RCC 7860 (cell line): ENCODE data around the gene SYVN1.
A peak's percentile ranks its signal among the peaks of the same experiment; 100 is the strongest.
"Not testable (repeated sequence)": the region's sequence is repeated elsewhere in the genome, so short reads cannot be mapped to it uniquely, and the experiment has no call there.

Experiments
- DNase-seq: peaks from one replicate; pipeline ENCODE4 v3.0.0-alpha.2; 2015; ENCODE audit warnings: low spot score
- FAIRE-seq: peaks from 2 replicates; lab custom pipeline; 2012; peaks lifted over from hg19 to GRCh38; lab: Jason Lieb, UNC

The SYVN1 gene

GRCh38 chr11:65134240-65134951 lies at the start of gene SYVN1:
SYVN1 (minus strand) TSS chr11:65134519; CDS start chr11:65133601, 918 bp downstream.
- DNase-seq (peak; percentile 55), FAIRE-seq (no peak)

DNA sequence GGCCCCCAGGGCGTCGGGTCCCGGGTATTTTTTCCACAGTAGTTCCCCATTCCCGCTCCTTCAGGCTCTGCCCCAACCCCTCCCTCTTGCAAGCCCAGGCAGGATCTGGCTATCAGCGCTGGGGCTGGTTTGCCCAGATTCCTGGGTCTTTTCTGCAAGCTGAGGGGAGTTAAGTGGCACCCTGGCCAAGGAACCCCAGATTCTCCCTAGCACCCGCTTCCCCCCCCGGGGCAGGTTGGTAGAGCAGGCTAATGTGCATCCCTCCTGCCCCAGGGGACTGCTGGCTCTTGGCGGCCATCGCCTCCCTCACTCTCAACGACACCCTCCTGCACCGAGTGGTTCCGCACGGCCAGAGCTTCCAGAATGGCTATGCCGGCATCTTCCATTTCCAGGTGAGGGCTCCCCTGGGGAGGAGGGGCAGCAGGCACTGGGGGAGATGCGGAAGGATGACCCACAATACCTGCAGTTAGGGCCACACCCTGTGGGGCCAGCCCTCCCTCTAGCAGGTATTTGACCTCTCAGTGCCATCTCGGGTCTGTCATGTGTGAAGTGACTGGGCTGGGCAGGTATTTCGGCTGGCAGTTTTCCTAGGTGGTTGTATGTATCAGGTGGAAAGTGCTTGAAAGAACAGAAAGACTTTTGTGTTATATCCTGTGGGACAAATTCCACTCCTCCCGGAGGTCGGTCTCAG lies 49.0 kb upstream of the SYVN1 start:
- DNase-seq (no peak), FAIRE-seq (no peak)

DNA sequence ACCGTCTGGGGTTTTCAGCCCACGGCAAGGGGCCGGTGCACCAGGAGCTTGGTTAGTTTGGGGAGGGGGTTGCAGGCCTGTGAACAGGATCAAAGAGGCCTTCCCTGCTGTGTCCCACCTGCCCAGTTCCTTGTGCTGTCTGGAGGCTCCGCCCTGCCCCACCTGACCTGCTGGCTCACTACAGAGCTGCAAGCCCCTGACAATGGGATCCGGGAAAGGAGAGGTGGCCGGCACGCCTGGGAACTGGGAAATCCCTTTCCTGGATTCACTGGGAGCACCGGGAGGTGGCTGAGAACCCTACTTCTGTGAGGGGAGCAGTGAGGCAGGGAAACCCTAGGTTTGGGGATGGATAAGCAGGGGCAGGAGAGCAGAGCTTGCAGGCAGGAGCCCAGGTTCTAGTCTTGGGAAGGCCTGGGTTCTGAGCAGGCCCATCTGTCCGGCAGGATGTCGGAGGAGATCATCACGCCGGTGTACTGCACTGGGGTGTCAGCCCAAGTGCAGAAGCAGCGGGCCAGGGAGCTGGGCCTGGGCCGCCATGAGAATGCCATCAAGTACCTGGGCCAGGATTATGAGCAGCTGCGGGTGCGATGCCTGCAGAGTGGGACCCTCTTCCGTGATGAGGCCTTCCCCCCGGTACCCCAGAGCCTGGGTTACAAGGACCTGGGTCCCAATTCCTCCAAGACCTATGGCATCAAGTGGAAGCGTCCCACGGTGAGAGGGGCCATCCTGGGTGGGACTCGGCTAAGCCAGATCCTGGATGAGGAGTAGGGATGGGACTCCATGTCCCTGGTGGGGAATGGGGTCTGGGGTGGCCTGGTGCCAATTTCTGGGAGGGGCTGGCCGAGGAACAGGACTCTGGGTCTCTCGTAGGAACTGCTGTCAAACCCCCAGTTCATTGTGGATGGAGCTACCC lies 48.2 kb upstream of the SYVN1 start:
- no peak for FAIRE-seq
- DNase-seq, result no peak

GRCh38 chr11:65181569-65182257 lies 47.4 kb upstream of the SYVN1 start, which contains the start of gene CAPN1:
CAPN1 (plus strand) TSS chr11:65181928; CDS start chr11:65182702, 774 bp downstream.
- no peak for FAIRE-seq
- DNase-seq, result peak; percentile 91

GRCh38 chr11:65180877-65181568 lies 46.7 kb upstream of the SYVN1 start:
- no peak for FAIRE-seq
- peak; percentile 28 for DNase-seq

- FAIRE-seq, DNase-seq: not testable (repeated sequence)
Observed at GRCh38 chr11:65174571-65175010, 40.3 kb upstream of the SYVN1 start.

DNA sequence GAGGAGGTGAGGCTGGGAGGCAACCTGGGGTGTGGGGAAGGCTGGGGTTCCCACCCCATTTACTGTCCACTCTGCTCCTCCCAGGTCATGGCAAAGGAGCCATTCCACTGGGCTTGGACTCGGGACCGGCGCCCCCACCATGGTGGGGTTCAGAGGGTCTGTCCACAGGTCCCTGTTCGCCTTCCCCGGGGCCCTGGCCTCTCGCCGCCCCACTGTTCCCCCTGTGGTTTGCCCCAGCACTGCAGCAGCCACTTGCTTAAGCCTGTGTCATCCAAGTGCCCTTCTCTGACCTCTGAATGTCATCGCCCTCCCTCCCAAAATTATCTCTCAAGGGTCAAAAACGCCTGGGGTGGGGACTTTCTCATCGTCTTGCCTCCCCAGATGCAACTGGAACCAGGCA lies 38.3 kb upstream of the SYVN1 start:
- DNase-seq (no peak), FAIRE-seq (no peak)

- DNase-seq (no peak), FAIRE-seq (no peak)
Observed at GRCh38 chr11:65170058-65170534, 35.8 kb upstream of the SYVN1 start, which contains the start of gene SPDYC. SPDYC (plus strand) TSS chr11:65170233; CDS start chr11:65171358, 1,125 bp downstream.

GRCh38 chr11:65169164-65169641 lies 34.9 kb upstream of the SYVN1 start:
- DNase-seq, result no peak
- FAIRE-seq, result no peak

DNA sequence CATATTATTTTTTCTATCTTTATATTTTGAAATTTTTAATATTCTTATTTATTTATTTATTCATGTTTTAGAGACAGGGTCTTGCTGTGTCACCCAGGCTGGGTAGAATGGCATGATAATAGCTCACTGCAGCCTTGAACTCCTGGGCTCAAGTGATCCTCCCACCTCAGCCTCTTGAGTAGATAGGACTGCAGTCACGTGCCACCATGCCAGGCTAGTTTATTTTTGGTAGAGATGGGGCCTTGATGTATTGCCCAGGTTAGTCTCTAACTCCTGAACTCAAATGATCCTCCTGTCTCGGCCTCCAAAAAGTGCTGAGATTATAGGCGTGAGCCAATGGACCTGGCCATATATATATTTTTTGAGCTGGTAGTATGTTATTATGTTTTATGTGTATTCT lies 33.3 kb upstream of the SYVN1 start:
- FAIRE-seq (no peak), DNase-seq (no peak)

DNA sequence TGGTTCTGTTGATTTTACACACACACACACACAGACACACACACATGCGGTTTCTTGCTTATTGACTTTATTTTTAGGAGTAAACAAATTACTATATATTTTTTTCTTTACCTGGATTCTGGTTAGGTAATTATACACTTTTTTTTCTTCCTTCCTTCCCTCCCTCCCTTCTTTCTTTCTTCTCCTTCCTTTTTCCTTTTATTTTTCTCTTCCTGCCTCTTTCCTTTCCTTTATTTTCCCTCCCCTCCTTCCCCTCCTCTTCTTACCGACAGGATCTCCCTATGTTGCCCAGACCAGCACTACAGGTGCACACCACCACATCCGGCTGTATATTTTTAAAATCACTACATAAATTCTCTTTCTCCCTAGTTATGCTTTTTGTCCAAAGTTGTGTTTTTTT lies 32.6 kb upstream of the SYVN1 start:
- DNase-seq, result no peak
- FAIRE-seq, result no peak

- DNase-seq (no peak), FAIRE-seq (no peak)
Observed at GRCh38 chr11:65165410-65166317, 31.3 kb upstream of the SYVN1 start.

- no peak for DNase-seq
- FAIRE-seq, result no peak
Observed at GRCh38 chr11:65163684-65164083, 29.4 kb upstream of the SYVN1 start.

GRCh38 chr11:65160643-65161042 lies 26.3 kb upstream of the SYVN1 start:
- no peak for DNase-seq
- no peak for FAIRE-seq

DNA sequence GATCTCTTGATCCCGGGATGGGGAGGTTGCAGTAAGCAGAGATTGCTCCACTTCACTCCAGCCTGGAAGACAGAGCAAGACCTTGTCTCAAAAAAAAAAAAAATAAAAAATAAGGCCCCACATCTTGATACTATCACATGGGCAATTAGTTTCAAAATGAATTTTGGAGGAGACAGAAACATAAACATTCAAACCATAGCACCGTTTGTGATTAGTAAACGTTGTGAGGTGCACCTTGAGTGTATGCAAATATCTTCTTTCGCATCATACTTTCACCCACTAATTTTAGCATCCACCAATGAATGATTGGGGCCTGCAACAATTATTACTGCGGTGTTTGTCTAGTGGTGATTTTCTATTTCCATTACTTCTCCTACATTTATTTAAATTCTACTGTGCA lies 24.7 kb upstream of the SYVN1 start:
- DNase-seq (no peak), FAIRE-seq (no peak)

DNA sequence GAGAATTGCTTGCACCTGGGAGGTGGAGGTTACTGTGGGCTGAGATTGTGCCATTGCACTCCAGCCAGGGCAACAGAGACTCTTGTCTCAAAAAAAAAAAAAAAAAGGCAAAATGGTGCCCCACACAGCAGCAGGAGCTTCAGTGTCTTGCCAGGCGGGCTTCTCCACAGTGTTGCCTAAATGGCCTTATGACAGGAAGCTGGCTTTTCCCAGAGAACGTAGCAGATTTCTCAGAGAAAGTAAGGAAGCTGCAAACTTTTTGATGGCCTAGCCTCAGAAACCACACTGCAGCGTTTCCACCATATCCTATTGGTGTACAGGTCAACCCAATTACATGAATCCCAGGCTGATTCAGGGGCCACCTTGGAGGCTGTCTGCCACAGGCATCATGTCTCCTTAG lies 23.0 kb upstream of the SYVN1 start:
- FAIRE-seq, result no peak
- no peak for DNase-seq

DNA sequence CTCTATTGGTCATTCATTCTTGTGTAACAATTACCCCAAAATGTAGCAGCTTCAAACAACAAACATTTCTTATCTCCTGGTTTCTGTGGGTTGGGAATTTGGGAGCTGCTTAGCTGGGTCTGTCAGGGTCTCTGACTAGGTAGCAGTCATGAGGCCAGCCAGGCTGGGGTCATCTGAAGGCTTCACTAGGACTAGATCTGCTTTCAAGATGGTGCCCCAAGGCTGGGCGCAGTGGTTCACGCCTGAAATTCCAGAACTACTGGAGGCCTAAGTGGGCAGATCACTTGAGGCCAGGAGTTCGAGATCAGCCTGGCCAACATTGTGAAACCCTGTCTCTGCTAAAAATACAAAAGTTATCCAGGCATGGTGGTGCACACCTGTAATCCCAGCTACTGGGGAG lies 22.6 kb upstream of the SYVN1 start:
- DNase-seq, result no peak
- no peak for FAIRE-seq

DNA sequence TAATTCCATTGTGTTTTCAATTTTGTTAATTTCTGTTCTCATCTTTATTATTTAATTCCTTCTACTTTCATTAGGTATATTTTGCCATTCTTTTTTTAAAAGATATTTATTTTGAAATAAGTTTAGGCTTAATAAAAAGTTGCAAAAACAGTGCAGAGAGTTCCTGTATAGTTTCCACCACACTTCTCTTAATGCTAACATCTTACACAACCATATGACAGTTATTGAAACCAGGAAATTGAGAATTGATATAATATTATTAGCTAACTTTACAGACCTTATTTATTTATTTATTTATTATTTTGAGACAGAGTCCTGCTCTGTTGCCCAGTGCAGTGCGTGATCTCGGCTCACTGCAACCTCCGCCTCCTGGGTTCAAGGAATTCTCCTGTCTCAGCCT lies 21.9 kb upstream of the SYVN1 start:
- DNase-seq (no peak), FAIRE-seq (no peak)

GRCh38 chr11:65152122-65152521 lies 17.8 kb upstream of the SYVN1 start:
- FAIRE-seq (no peak), DNase-seq (no peak)
